HepG2 (cell line): ENCODE data around the gene SNAI3. TPM values are rescaled to one million over a fixed set of nuclear protein-coding genes. Genes with fewer than 3 reads are reported as not detected.
A peak's percentile ranks its signal among the peaks of the same experiment; 100 is the strongest.

Source experiments
- ATAC-seq: fragments of 200-7000 bp; cut with Tn5 transposase; 3 replicates; pipeline ENCODE4 v1.9.1; 2020; ENCODE audit warnings: mild to moderate bottlenecking, moderate library complexity
- BruUV-seq: library from RNA; stranded (reverse); fragments of 400-500 nt; replicated peaks from 2 replicates; lab custom pipeline; 2021; lab: Mats Ljungman, UMichigan
- CTCF ChIA-PET: fragments of 300-600 bp; formaldehyde crosslinking; extraction: SDS; loops from one replicate; lab custom pipeline; 2021; ENCODE audit warnings: low total read pairs, inconsistent platforms, low intra/inter-chr PET ratio; lab: Yijun Ruan, JAX
- POLR2A ChIA-PET: fragments of 350-600 bp; sonication (Branson Sonifier 250); formaldehyde crosslinking; loops from one replicate; lab custom pipeline; 2020; ENCODE audit warnings: antibody characterized with exemption, inconsistent platforms; lab: Yijun Ruan, JAX
- DNase-seq: peaks from one replicate; pipeline ENCODE4 v3.0.0-alpha.2; 2015; ENCODE audit warnings: low spot score
- FAIRE-seq: peaks from 3 replicates; lab custom pipeline; 2011; peaks lifted over from hg19 to GRCh38; lab: Jason Lieb, UNC
- H2AFZ ChIP-seq: one replicate; pipeline ENCODE4 v1.6.1; 2011; ENCODE audit warnings: low read length, inconsistent platforms
- H3K27ac ChIP-seq: fragments of 300-600 bp; 3 replicates; pipeline ENCODE4 v1.8.0; 2011; ENCODE audit warnings: mixed run types, mild to moderate bottlenecking, mixed read lengths, low read length, inconsistent platforms; ENCODE audit not compliant: insufficient read depth; ENCODE audit errors: extremely low read length
- H3K27me3 ChIP-seq, 2 experiments: fragments of 200-600 bp in 1 of 2; 2 replicates in 1 of 2; 3 replicates in 1 of 2; pipeline versions ENCODE4 v1.6.0 to v1.8.0; 2011; ENCODE audit warnings: low read length in 2 of 2, mild to moderate bottlenecking in 2 of 2, moderate library complexity in 2 of 2, inconsistent platforms in 1 of 2; ENCODE audit not compliant: insufficient read depth in 2 of 2, control insufficient read depth in 1 of 2
- H3K36me3 ChIP-seq, 2 experiments: fragments of 200-600 bp in 1 of 2; replicated peaks in 1 of 2; 2 replicates in 1 of 2; 3 replicates in 1 of 2; pipeline versions ENCODE4 v1.5.1 to v1.8.0; 2011; ENCODE audit warnings: low read length in 2 of 2, inconsistent platforms in 1 of 2; ENCODE audit not compliant: insufficient read depth in 2 of 2, control insufficient read depth in 1 of 2
- H3K4me1 ChIP-seq: 2 replicates; pipeline ENCODE4 v1.5.1; 2012; ENCODE audit warnings: low read length, inconsistent platforms; ENCODE audit not compliant: insufficient read depth
- H3K4me2 ChIP-seq: 2 replicates; pipeline ENCODE4 v1.6.0; 2011; ENCODE audit warnings: low read depth, low read length, inconsistent platforms
- H3K4me3 ChIP-seq, 3 experiments: fragments of 200-600 bp in 1 of 3; sonication (generic), shearing (Covaris generic) in 1 of 3; replicated peaks in 1 of 3; 2 replicates each; pipeline ENCODE4 v1.5.1; 2011 to 2016; ENCODE audit warnings: low read length in 3 of 3, inconsistent platforms in 2 of 3, low read depth in 2 of 3, mild to moderate bottlenecking in 2 of 3, control low read depth in 1 of 3, mixed read lengths in 1 of 3; ENCODE audit not compliant: insufficient read depth in 1 of 3
- H3K79me2 ChIP-seq: one replicate; pipeline ENCODE4 v1.6.1; 2011; ENCODE audit warnings: low read length, inconsistent platforms; ENCODE audit not compliant: insufficient read depth
- H3K9ac ChIP-seq: 2 replicates; pipeline ENCODE4 v1.6.0; 2011; ENCODE audit warnings: mild to moderate bottlenecking, low read depth, low read length, inconsistent platforms; ENCODE audit not compliant: insufficient read depth
- H3K9me3 ChIP-seq: 2 replicates; pipeline ENCODE4 v1.5.1; 2012; ENCODE audit warnings: mild to moderate bottlenecking, low read length
- H4K20me1 ChIP-seq: 2 replicates; pipeline ENCODE4 v1.6.0; 2011; ENCODE audit warnings: inconsistent platforms, mild to moderate bottlenecking, low read length, moderate library complexity; ENCODE audit not compliant: insufficient read depth
- ARID5B ChIP-seq: IDR thresholded peaks from 2 replicates; pipeline ENCODE4 v1.4.0; 2020; ENCODE audit warnings: mild to moderate bottlenecking, missing genetic modification reagents
- ATAD3A ChIP-seq: sonication (generic); formaldehyde crosslinking; IDR thresholded peaks from 2 replicates; pipeline ENCODE4 v1.4.0; 2020; ENCODE audit warnings: missing genetic modification reagents
- CAMTA2 ChIP-seq: sonication (generic); formaldehyde crosslinking; IDR thresholded peaks from 2 replicates; pipeline ENCODE4 v1.4.0; 2020; ENCODE audit warnings: mild to moderate bottlenecking, missing genetic modification reagents, borderline replicate concordance
- HMGXB3 ChIP-seq: sonication (generic); formaldehyde crosslinking; IDR thresholded peaks from 2 replicates; pipeline ENCODE4 v1.4.0; 2020; ENCODE audit warnings: missing genetic modification reagents, borderline replicate concordance
- MTF2 ChIP-seq: sonication (generic); formaldehyde crosslinking; IDR thresholded peaks from 2 replicates; pipeline ENCODE4 v1.5.0; 2020; ENCODE audit warnings: missing genetic modification reagents, borderline replicate concordance
- ZBTB7B ChIP-seq: sonication (generic); formaldehyde crosslinking; IDR thresholded peaks from 2 replicates; pipeline ENCODE4 v1.4.0; 2020; ENCODE audit warnings: missing genetic modification reagents
- ZNF414 ChIP-seq: sonication (generic); formaldehyde crosslinking; IDR thresholded peaks from 2 replicates; pipeline ENCODE4 v1.5.0; 2020; ENCODE audit warnings: missing genetic modification reagents
- ZNF543 ChIP-seq: sonication (generic); formaldehyde crosslinking; IDR thresholded peaks from 2 replicates; pipeline ENCODE4 v1.4.0; 2020; ENCODE audit warnings: mild to moderate bottlenecking, missing genetic modification reagents
- ZSCAN12 ChIP-seq: sonication (generic); formaldehyde crosslinking; IDR thresholded peaks from 2 replicates; pipeline ENCODE4 v1.9.0; 2021; ENCODE audit warnings: mild to moderate bottlenecking, missing genetic modification reagents
- ZSCAN20 ChIP-seq: sonication (generic); formaldehyde crosslinking; IDR thresholded peaks from 2 replicates; pipeline ENCODE4 v1.4.0; 2020; ENCODE audit warnings: missing genetic modification reagents, mild to moderate bottlenecking, borderline replicate concordance
- WGBS: methylation state at CpG from one replicate; pipeline ENCODE4 v1.1.6; 2017; ENCODE audit warnings: low lambda C conversion rate; 5-methylcytosine and 5-hydroxymethylcytosine counted together
- in situ Hi-C: cut with HindIII; loops from 2 replicates; pipeline ENCODE4 v1.10.0; 2017; ENCODE audit warnings: low pct_unique_long_range_greater_than_20kb; ENCODE audit not compliant: extremely low pct_ligation_motif_present
- intact Hi-C: fragments of 100-400 bp; cut with micrococcal nuclease; formaldehyde crosslinking; loops from one replicate; pipeline ENCODE4 v1.10.0; 2022; ENCODE audit not compliant: unreplicated experiment
- polyA plus RNA-seq, 8 experiments: library from polyadenylated mRNA; depleted of rRNA in 3 of 8; stranded (reverse) in 7 of 8; unstranded in 1 of 8; fragments of >200 nt; fragmentation: Illumina TruSeq in 4 of 8; extraction: Trizol in 4 of 8; gene quantifications; 2 replicates each; pipeline versions ENCODE4 v1.2.1 to v1.2.3, GENCODE V29; 2011 to 2016; ENCODE audit warnings: low read depth in 4 of 8, missing spikeins in 1 of 8, mixed read lengths in 1 of 8; ENCODE audit not compliant: insufficient read depth in 1 of 8
- total RNA-seq, 5 experiments: library from RNA; depleted of rRNA; stranded (reverse); fragments of >200 nt; fragmentation: Illumina TruSeq; extraction: Trizol; gene quantifications; 2 replicates each; pipeline ENCODE4 v1.2.3, GENCODE V29; 2016; ENCODE audit warnings: low read depth in 1 of 5

Gene SNAI3
- total and polyA plus RNA-seq, 2 of the 13 experiments (the other 11 are each of a cell fraction or from before 2014, with no cell fraction given): 0.09 to 0.18 TPM

- intact Hi-C loops (no loop called here), in situ Hi-C loops (no loop called here)
- Histone ChIP-seq H3K27ac (no peak overlapping the region), H3K4me1 (peaks cover 42% of the 10 kb centered on the region), H3K9me3 (no peaks in the 10 kb centered on the region), H3K36me3 (no peaks in the 10 kb centered on the region), H3K4me3 (peak overlapping the region in 1 of 3 experiments; percentile 3; a peak in 1 of 6 replicates), H4K20me1 (peaks cover 3% of the 10 kb centered on the region; the same call in 1 of the 2 replicates), H3K4me2 (peak overlapping the region; percentile 26; the same call in 1 of the 2 replicates), H3K27me3 (peaks cover 32 to 88% of the 10 kb centered on the region in 2 experiments), H2AFZ (no peak overlapping the region), H3K9ac (no peak overlapping the region), H3K79me2 (no peaks in the 10 kb centered on the region)
- POLR2A ChIA-PET: interaction anchor here (0.7 to 2.6 kb wide), 5 partner anchors 12 to 105 kb away, joined by 3 to 11 read pairs (median 3); partner anchors contain the start of gene MVD
- FAIRE-seq (no peak), DNase-seq (no peak), ATAC-seq (no peak)
- no TSS peak for BruUV-seq
- CTCF ChIA-PET: no interaction called here
- 12% methylated on average over 19 of the region's 28 CpGs for WGBS
- TF ChIP-seq HMGXB3 (CRISPR knock-in tag): no peak
- no peak for TF ChIP-seq ZSCAN12 (CRISPR knock-in tag)
- TF ChIP-seq CAMTA2 (CRISPR knock-in tag): no peak
- TF ChIP-seq ZNF414 (CRISPR knock-in tag): no peak
- TF ChIP-seq ZBTB7B (CRISPR knock-in tag): 0 out of 2 replicates have a peak, but pooled peaks have one; percentile 11
- TF ChIP-seq ZSCAN20 (CRISPR knock-in tag): no peak
- no peak for TF ChIP-seq ZNF543 (CRISPR knock-in tag)
- no peak for TF ChIP-seq ATAD3A (CRISPR knock-in tag)
- TF ChIP-seq MTF2 (CRISPR knock-in tag): no peak
- TF ChIP-seq ARID5B (CRISPR knock-in tag): no peak
Observed at GRCh38 chr16:88688013-88688778, 1.9 kb upstream of the SNAI3 start.
